ENCODE measurements around the gene CPN2.

- no peak for TF ChIP-seq ZFP37 (CRISPR knock-in tag; IDR thresholded peaks at IDR 0.05; ENCODE audit: borderline replicate concordance)
- no peak for TF ChIP-seq CREM (IDR thresholded peaks at IDR 0.05)
- TF ChIP-seq CREM (CRISPR knock-in tag; IDR thresholded peaks at IDR 0.05): no peak
- TF ChIP-seq, protein P1, sequence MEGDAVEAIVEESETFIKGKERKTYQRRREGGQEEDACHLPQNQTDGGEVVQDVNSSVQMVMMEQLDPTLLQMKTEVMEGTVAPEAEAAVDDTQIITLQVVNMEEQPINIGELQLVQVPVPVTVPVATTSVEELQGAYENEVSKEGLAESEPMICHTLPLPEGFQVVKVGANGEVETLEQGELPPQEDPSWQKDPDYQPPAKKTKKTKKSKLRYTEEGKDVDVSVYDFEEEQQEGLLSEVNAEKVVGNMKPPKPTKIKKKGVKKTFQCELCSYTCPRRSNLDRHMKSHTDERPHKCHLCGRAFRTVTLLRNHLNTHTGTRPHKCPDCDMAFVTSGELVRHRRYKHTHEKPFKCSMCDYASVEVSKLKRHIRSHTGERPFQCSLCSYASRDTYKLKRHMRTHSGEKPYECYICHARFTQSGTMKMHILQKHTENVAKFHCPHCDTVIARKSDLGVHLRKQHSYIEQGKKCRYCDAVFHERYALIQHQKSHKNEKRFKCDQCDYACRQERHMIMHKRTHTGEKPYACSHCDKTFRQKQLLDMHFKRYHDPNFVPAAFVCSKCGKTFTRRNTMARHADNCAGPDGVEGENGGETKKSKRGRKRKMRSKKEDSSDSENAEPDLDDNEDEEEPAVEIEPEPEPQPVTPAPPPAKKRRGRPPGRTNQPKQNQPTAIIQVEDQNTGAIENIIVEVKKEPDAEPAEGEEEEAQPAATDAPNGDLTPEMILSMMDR (CRISPR knock-in tag; IDR thresholded peaks at IDR 0.05): no peak
- no peak for TF ChIP-seq CHD2 (IDR thresholded peaks at IDR 0.05; ENCODE audit: low read depth, low read length)
- TF ChIP-seq HINFP (CRISPR knock-in tag; IDR thresholded peaks at IDR 0.05; ENCODE audit: low read depth): no peak
- no peak for TF ChIP-seq ZNF841 (CRISPR knock-in tag; IDR thresholded peaks at IDR 0.05; ENCODE audit: borderline replicate concordance)
- TF ChIP-seq RAD21 (CRISPR knock-in tag; IDR thresholded peaks at IDR 0.05): no peak
- no peak for TF ChIP-seq U2AF1 (optimal IDR thresholded peaks at IDR 0.05; ENCODE audit: low read depth, low read length)
- no peak for TF ChIP-seq ZBTB7A (CRISPR knock-in tag; IDR thresholded peaks at IDR 0.05)
- no peak for TF ChIP-seq ZNF24 (IDR thresholded peaks at IDR 0.05)
Measured at GRCh38 chr3:194379651-194380050, 28.5 kb upstream of the CPN2 start.
